ENCODE data around the gene PYGO1. TPM values are rescaled to one million over a fixed set of nuclear protein-coding genes. Genes with fewer than 3 reads are reported as not detected.

Gene PYGO1
- total and polyA plus RNA-seq, 9 of the 15 experiments (the other 6 are each of a cell fraction or from before 2014, with no cell fraction given), result under 0.01 to 0.07 (median 0.02) TPM; not detected in 5

- no peak overlapping the region for H3K4me2 ChIP-seq (ENCODE audit: insufficient read depth, low read length)
- WGBS (ENCODE audit: insufficient coverage, low coverage, missing lambda C conversion rate), result 20% methylated on average over 3 of the region's 3 CpGs
- H2AFZ ChIP-seq (ENCODE audit: low read depth, low read length), result no peak overlapping the region
- intact Hi-C loops (cut with micrococcal nuclease) (no loop called here), in situ Hi-C loops (cut with MboI) (no loop called here)
- ChIA-PET POLR2A (interaction anchor here (1.2 to 1.3 kb wide), 2 partner anchors 8 to 11 kb away, joined by 3 read pairs; no protein-coding TSS in a partner anchor), CTCF (ENCODE audit: low intra/inter-chr PET ratio) (no interaction called here)
- 0 out of 2 replicates have a peak, but pooled peaks cover 2% of the 10 kb centered on the region for H3K9me3 ChIP-seq (replicated peaks; ENCODE audit: control insufficient read depth, insufficient read depth, low read depth, low read length)
- FAIRE-seq (no peak), ATAC-seq (no peak), DNase-seq (ENCODE audit: extremely low read depth in 1 of 4, low spot score in 3 of 4) (no peak)
- no TSS peak for BruUV-seq (replicated peaks)
- H3K27ac ChIP-seq (ENCODE audit: extremely low read depth, low read depth, low read length), result no peak overlapping the region
- no peaks in the 10 kb centered on the region for H3K9me1 ChIP-seq (ENCODE audit: control insufficient read depth, insufficient read depth, low read length)
- H4K20me1 ChIP-seq (replicated peaks; ENCODE audit: control insufficient read depth, insufficient read depth, low read length), result no peaks in the 10 kb centered on the region
- peaks cover 0 to 6% of the 10 kb centered on the region in 2 experiments; a peak in 3 of 5 replicates for H3K4me1 ChIP-seq (replicated peaks in 1 of 2; ENCODE audit: control insufficient read depth in 2 of 2, insufficient read depth in 2 of 2, low read length in 2 of 2)
- H3K79me2 ChIP-seq (ENCODE audit: control insufficient read depth, insufficient read depth, low read length), result no peaks in the 10 kb centered on the region
- H3K9ac ChIP-seq (ENCODE audit: insufficient read depth in 1 of 2, low read depth in 2 of 2, low read length in 2 of 2), result no peak overlapping the region
- peak; percentile 84 for TF ChIP-seq ZNF512 (tag; IDR thresholded peaks at IDR 0.05)
- TF ChIP-seq ATF6 (CRISPR knock-in tag; IDR thresholded peaks at IDR 0.05), result no peak
- H3K4me3 ChIP-seq, result no peak overlapping the region
- H3K27me3 ChIP-seq (ENCODE audit: control insufficient read depth in 2 of 2, insufficient read depth in 2 of 2, low read length in 2 of 2), result no peaks in the 10 kb centered on the region
- no peaks in the 10 kb centered on the region for H3K36me3 ChIP-seq (ENCODE audit: control insufficient read depth, insufficient read depth, low read length)
Measured at GRCh38 chr15:55518009-55518408, 70.1 kb downstream of the PYGO1 start.
